Measurements from ENCODE around the gene PRSS21. TPM values are rescaled to one million over a fixed set of nuclear protein-coding genes. Genes with fewer than 3 reads are reported as not detected.

The PRSS21 gene
- total and polyA plus RNA-seq, 10 of the 15 experiments (the other 5 are each of a cell fraction or from before 2014, with no cell fraction given) = 5.3 to 73.4 (median 40.1) TPM; not detected in 1

GRCh38 chr16:2856686-2857450, 39.8 kb downstream of the PRSS21 start (continued):
- TF ChIP-seq TCF3 (IDR thresholded peaks at IDR 0.05; ENCODE audit: borderline replicate concordance, insufficient read depth, low read depth, low read length) = no peak

GRCh38 chr16:2857451-2858244, 40.6 kb downstream of the PRSS21 start, which contains the start of gene PRSS22:
PRSS22 (minus strand) TSS chr16:2858170; CDS start chr16:2858104, 66 bp downstream.
- Histone ChIP-seq H3K36me3 (ENCODE audit: control insufficient read depth in 2 of 2, insufficient read depth in 2 of 2, low read length in 1 of 2) (no peaks in the 10 kb centered on the region), H3K9ac (ENCODE audit: control insufficient read depth, insufficient read depth, low read length) (no peak within 1 kb of the TSS), H3K9me3 (replicated peaks; ENCODE audit: control insufficient read depth, insufficient read depth, low read length) (peaks cover 3% of the 10 kb centered on the region; the same call in 2 of the 3 replicates), H3K27ac (ENCODE audit: control insufficient read depth, insufficient read depth) (no peak within 1 kb of the TSS), H3K4me1 (ENCODE audit: control insufficient read depth, insufficient read depth, low read length) (no peaks in the 10 kb centered on the region), H3K4me2 (ENCODE audit: control insufficient read depth, insufficient read depth) (no peak within 1 kb of the TSS), H2AFZ (ENCODE audit: control insufficient read depth, low read depth, low read length) (peak within 1 kb of the TSS; percentile 17; the same call in 1 of the 2 replicates), H4K20me1 (ENCODE audit: control insufficient read depth, insufficient read depth) (no peaks in the 10 kb centered on the region), H3K79me2 (ENCODE audit: control insufficient read depth, insufficient read depth, low read length) (no peaks in the 10 kb centered on the region), H3K4me3 (no peak within 1 kb of the TSS), H3K27me3 (replicated peaks in 1 of 2; ENCODE audit: control insufficient read depth in 2 of 2, insufficient read depth in 2 of 2, low read length in 1 of 2) (no peaks in the 10 kb centered on the region; a peak in 1 of 4 replicates)
- ChIA-PET SMC1A (ENCODE audit: uncharacterized antibody, unreplicated experiment) (no interaction called here), POLR2A (no interaction called here), CTCF (no interaction called here), RAD21 (ENCODE audit: unreplicated experiment) (no interaction called here)
- WGBS (ENCODE audit: insufficient coverage, insufficient replicate concordance, low lambda C conversion rate, missing lambda C conversion rate) = 4% methylated on average over 38 of the region's 42 CpGs
- in situ Hi-C loops (cut with MboI) (no loop called here), intact Hi-C loops (cut with micrococcal nuclease; ENCODE audit: unreplicated experiment) (loop anchor here (10.0 kb wide), 1 partner anchor 53 kb away; no protein-coding TSS in a partner anchor)
- ATAC-seq (no peak; the same call in 2 of the 3 replicates), FAIRE-seq (no peak), DNase-seq (ENCODE audit: low read depth, low spot score) (no peak)
- BruUV-seq (replicated peaks) = no TSS peak
- TF ChIP-seq, protein P1, sequence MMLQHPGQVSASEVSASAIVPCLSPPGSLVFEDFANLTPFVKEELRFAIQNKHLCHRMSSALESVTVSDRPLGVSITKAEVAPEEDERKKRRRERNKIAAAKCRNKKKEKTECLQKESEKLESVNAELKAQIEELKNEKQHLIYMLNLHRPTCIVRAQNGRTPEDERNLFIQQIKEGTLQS (IDR thresholded peaks at IDR 0.05; ENCODE audit: borderline replicate concordance, extremely low read depth, low read depth, low read length) = no peak
- TF ChIP-seq BCL11A (IDR thresholded peaks at IDR 0.05; ENCODE audit: low read depth, low read length) (no peak), SMAD1 (IDR thresholded peaks at IDR 0.05; ENCODE audit: low read depth, partially characterized antibody) (no peak), PML (IDR thresholded peaks at IDR 0.05; ENCODE audit: low read length) (no peak), ETV6 (conservative IDR thresholded peaks at IDR 0.05 in 1 of 2, IDR thresholded peaks at IDR 0.05 in 1 of 2; ENCODE audit: borderline replicate concordance in 1 of 2, low read depth in 1 of 2) (no peak), SUPT20H (IDR thresholded peaks at IDR 0.05; ENCODE audit: borderline replicate concordance, control insufficient read depth, low read depth, low read length) (no peak), SMARCA5 (IDR thresholded peaks at IDR 0.05) (no peak)
- TF ChIP-seq, protein P2, sequence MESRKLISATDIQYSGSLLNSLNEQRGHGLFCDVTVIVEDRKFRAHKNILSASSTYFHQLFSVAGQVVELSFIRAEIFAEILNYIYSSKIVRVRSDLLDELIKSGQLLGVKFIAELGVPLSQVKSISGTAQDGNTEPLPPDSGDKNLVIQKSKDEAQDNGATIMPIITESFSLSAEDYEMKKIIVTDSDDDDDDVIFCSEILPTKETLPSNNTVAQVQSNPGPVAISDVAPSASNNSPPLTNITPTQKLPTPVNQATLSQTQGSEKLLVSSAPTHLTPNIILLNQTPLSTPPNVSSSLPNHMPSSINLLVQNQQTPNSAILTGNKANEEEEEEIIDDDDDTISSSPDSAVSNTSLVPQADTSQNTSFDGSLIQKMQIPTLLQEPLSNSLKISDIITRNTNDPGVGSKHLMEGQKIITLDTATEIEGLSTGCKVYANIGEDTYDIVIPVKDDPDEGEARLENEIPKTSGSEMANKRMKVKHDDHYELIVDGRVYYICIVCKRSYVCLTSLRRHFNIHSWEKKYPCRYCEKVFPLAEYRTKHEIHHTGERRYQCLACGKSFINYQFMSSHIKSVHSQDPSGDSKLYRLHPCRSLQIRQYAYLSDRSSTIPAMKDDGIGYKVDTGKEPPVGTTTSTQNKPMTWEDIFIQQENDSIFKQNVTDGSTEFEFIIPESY (IDR thresholded peaks at IDR 0.05) = no peak
- TF ChIP-seq, protein P3, sequence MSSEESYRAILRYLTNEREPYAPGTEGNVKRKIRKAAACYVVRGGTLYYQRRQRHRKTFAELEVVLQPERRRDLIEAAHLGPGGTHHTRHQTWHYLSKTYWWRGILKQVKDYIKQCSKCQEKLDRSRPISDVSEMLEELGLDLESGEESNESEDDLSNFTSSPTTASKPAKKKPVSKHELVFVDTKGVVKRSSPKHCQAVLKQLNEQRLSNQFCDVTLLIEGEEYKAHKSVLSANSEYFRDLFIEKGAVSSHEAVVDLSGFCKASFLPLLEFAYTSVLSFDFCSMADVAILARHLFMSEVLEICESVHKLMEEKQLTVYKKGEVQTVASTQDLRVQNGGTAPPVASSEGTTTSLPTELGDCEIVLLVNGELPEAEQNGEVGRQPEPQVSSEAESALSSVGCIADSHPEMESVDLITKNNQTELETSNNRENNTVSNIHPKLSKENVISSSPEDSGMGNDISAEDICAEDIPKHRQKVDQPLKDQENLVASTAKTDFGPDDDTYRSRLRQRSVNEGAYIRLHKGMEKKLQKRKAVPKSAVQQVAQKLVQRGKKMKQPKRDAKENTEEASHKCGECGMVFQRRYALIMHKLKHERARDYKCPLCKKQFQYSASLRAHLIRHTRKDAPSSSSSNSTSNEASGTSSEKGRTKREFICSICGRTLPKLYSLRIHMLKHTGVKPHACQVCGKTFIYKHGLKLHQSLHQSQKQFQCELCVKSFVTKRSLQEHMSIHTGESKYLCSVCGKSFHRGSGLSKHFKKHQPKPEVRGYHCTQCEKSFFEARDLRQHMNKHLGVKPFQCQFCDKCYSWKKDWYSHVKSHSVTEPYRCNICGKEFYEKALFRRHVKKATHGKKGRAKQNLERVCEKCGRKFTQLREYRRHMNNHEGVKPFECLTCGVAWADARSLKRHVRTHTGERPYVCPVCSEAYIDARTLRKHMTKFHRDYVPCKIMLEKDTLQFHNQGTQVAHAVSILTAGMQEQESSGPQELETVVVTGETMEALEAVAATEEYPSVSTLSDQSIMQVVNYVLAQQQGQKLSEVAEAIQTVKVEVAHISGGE (CRISPR knock-in tag; IDR thresholded peaks at IDR 0.05) = no peak
- TF ChIP-seq, protein P4, sequence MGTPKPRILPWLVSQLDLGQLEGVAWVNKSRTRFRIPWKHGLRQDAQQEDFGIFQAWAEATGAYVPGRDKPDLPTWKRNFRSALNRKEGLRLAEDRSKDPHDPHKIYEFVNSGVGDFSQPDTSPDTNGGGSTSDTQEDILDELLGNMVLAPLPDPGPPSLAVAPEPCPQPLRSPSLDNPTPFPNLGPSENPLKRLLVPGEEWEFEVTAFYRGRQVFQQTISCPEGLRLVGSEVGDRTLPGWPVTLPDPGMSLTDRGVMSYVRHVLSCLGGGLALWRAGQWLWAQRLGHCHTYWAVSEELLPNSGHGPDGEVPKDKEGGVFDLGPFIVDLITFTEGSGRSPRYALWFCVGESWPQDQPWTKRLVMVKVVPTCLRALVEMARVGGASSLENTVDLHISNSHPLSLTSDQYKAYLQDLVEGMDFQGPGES (IDR thresholded peaks at IDR 0.05) = no peak
- TF ChIP-seq, protein P5, sequence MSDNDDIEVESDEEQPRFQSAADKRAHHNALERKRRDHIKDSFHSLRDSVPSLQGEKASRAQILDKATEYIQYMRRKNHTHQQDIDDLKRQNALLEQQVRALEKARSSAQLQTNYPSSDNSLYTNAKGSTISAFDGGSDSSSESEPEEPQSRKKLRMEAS (IDR thresholded peaks at IDR 0.05; ENCODE audit: low read depth, low read length) = no peak

Measured in GM12878 (cell line).